HCT116 (cell line): ENCODE data around the gene AK5. TPM values are rescaled to one million over a fixed set of nuclear protein-coding genes. Genes with fewer than 3 reads are reported as not detected.

Source experiments
- ATAC-seq: fragments of 200-7000 bp; cut with Tn5 transposase; 2 replicates; pipeline ENCODE4 v1.9.1; 2020; ENCODE audit warnings: mild to moderate bottlenecking, moderate library complexity
- BruUV-seq: library from RNA; stranded (reverse); fragments of 400-500 nt; replicated peaks from 2 replicates; lab custom pipeline; 2021; lab: Mats Ljungman, UMichigan
- CTCF ChIA-PET: fragments of 300-600 bp; sonication (Branson Sonifier 250); formaldehyde crosslinking; loops from one replicate; lab custom pipeline; 2021; ENCODE audit warnings: antibody characterized with exemption; lab: Charles Lee
- POLR2A ChIA-PET: fragments of 300-600, 350-600 bp; sonication (Branson Sonifier 250); formaldehyde crosslinking; loops from one replicate; lab custom pipeline; 2021; ENCODE audit warnings: antibody characterized with exemption; lab: Charles Lee
- RAD21 ChIA-PET, 2 experiments: fragments of 300-600 bp; sonication (Branson Sonifier 250); formaldehyde crosslinking; loops; one replicate each; lab custom pipeline; 2023; ENCODE audit warnings: low total read pairs in 2 of 2; ENCODE audit not compliant: uncharacterized antibody in 2 of 2, unreplicated experiment in 2 of 2, low non-redundant PET in 1 of 2; lab: Charles Lee
- DNase-seq: peaks from one replicate; pipeline ENCODE4 v3.0.0-alpha.2; 2010; ENCODE audit warnings: low read depth, low spot score
- H2AFZ ChIP-seq: fragments of 200-600 bp; shearing (Covaris generic), sonication (generic); 2 replicates; pipeline ENCODE4 v1.6.1; 2017; ENCODE audit warnings: low read depth, mixed run types, mixed read lengths, antibody characterized with exemption, low read length; ENCODE audit not compliant: poor library complexity, severe bottlenecking
- H3K27ac ChIP-seq: 2 replicates; pipeline ENCODE4 v1.5.1; 2012; ENCODE audit warnings: low read depth, low read length
- H3K27me3 ChIP-seq: fragments of 200-600 bp; sonication (generic); 2 replicates; pipeline ENCODE4 v1.6.1; 2016; ENCODE audit warnings: mixed run types, low read length, mixed read lengths; ENCODE audit not compliant: insufficient read depth
- H3K36me3 ChIP-seq, 2 experiments: fragments of 200-500 bp in 1 of 2; fragments of 200-600 bp in 1 of 2; sonication (Bioruptor generic) in 1 of 2; sonication (generic) in 1 of 2; 2 replicates each; pipeline versions ENCODE4 v1.5.1 to v1.6.1; 2014 to 2016; ENCODE audit warnings: low read length in 2 of 2, inconsistent platforms in 1 of 2, mixed read lengths in 1 of 2, mixed run types in 1 of 2; ENCODE audit not compliant: insufficient read depth in 2 of 2, control insufficient read depth in 1 of 2
- H3K4me1 ChIP-seq, 2 experiments: fragments of 200-600 bp in 1 of 2; sonication (generic) in 1 of 2; 2 replicates each; pipeline versions ENCODE4 v1.5.1 to v1.6.1; 2012 to 2017; ENCODE audit warnings: low read length in 2 of 2, inconsistent platforms in 1 of 2, mild to moderate bottlenecking in 1 of 2, mixed read lengths in 1 of 2, mixed run types in 1 of 2, moderate library complexity in 1 of 2; ENCODE audit not compliant: insufficient read depth in 2 of 2, control insufficient read depth in 1 of 2
- H3K4me2 ChIP-seq: fragments of 200-600 bp; sonication (generic); 2 replicates; pipeline ENCODE4 v1.6.1; 2017; ENCODE audit warnings: mixed run types, low read length, mixed read lengths
- H3K4me3 ChIP-seq, 2 experiments: fragments of 200-600 bp in 1 of 2; sonication (generic) in 1 of 2; replicated peaks in 1 of 2; 2 replicates each; pipeline ENCODE4 v1.5.1; 2011 to 2016; ENCODE audit warnings: low read length in 2 of 2, control low read depth in 1 of 2, low read depth in 1 of 2, mild to moderate bottlenecking in 1 of 2, mixed read lengths in 1 of 2, mixed run types in 1 of 2
- H3K79me2 ChIP-seq: fragments of 200-600 bp; sonication (generic); 2 replicates; pipeline ENCODE4 v1.6.1; 2017; ENCODE audit warnings: mild to moderate bottlenecking, mixed run types, low read length, moderate library complexity, mixed read lengths; ENCODE audit not compliant: insufficient read depth
- H3K9ac ChIP-seq: fragments of 200-600 bp; sonication (generic); 2 replicates; pipeline ENCODE4 v1.6.1; 2016; ENCODE audit warnings: low read length, mixed read lengths
- H3K9me2 ChIP-seq: fragments of 200-600 bp; sonication (generic), shearing (Covaris generic); 2 replicates; pipeline ENCODE4 v1.6.1; 2017; ENCODE audit warnings: mixed run types, mild to moderate bottlenecking, moderate library complexity; ENCODE audit not compliant: insufficient read depth
- H3K9me3 ChIP-seq, 2 experiments: fragments of 200-500 bp in 1 of 2; fragments of 200-600 bp in 1 of 2; sonication (Bioruptor generic) in 1 of 2; sonication (generic) in 1 of 2; 2 replicates each; pipeline ENCODE4 v1.6.1; 2014 to 2017; ENCODE audit warnings: low read length in 2 of 2, mixed read lengths in 2 of 2, inconsistent platforms in 1 of 2, low read depth in 1 of 2, mild to moderate bottlenecking in 1 of 2, mixed run types in 1 of 2, moderate library complexity in 1 of 2; ENCODE audit not compliant: control insufficient read depth in 1 of 2, insufficient read depth in 1 of 2
- H4K20me1 ChIP-seq: fragments of 200-600 bp; sonication (generic), shearing (Covaris generic); 2 replicates; pipeline ENCODE4 v1.6.1; 2017; ENCODE audit warnings: mixed run types, mild to moderate bottlenecking, moderate library complexity; ENCODE audit not compliant: insufficient read depth
- EGR1 ChIP-seq: IDR thresholded peaks from 2 replicates; pipeline ENCODE4 v1.6.1; 2012; ENCODE audit warnings: low read depth
- JUND ChIP-seq: IDR thresholded peaks from 2 replicates; pipeline ENCODE4 v1.6.1; 2012
- SIN3A ChIP-seq: IDR thresholded peaks from 2 replicates; pipeline ENCODE4 v1.6.1; 2012; ENCODE audit warnings: low read depth
- SP1 ChIP-seq: IDR thresholded peaks from 2 replicates; pipeline ENCODE4 v1.6.1; 2012; ENCODE audit warnings: low read depth
- TCF7L2 ChIP-seq: IDR thresholded peaks from 2 replicates; pipeline ENCODE4 v1.7.0; 2011; ENCODE audit warnings: borderline replicate concordance, inconsistent platforms; ENCODE audit not compliant: insufficient read depth, insufficient read length; ENCODE audit errors: extremely low read depth
- YY1 ChIP-seq: IDR thresholded peaks from 2 replicates; pipeline ENCODE4 v1.6.1; 2011; ENCODE audit warnings: low read length, low read depth, moderate library complexity, mild to moderate bottlenecking; ENCODE audit not compliant: insufficient replicate concordance; ENCODE audit errors: extremely low read depth
- ZFX ChIP-seq: fragments of 450-650 bp; IDR thresholded peaks from 2 replicates; pipeline ENCODE4 v1.6.1; 2017
- intact Hi-C: fragments of 100-400 bp; cut with micrococcal nuclease; formaldehyde crosslinking; loops from 2 replicates; pipeline ENCODE4 v1.10.0; 2022
- total RNA-seq: library from RNA; stranded (reverse); gene quantifications from one replicate; pipeline ENCODE4 v1.2.1, GENCODE V29; 2021; ENCODE audit not compliant: unreplicated experiment
- TF ChIP-seq, protein P1 (sequence below): IDR thresholded peaks from 2 replicates; pipeline ENCODE4 v1.6.1; 2011; ENCODE audit warnings: mild to moderate bottlenecking, low read length, moderate library complexity; ENCODE audit not compliant: insufficient replicate concordance; ENCODE audit errors: extremely low read depth
- TF ChIP-seq, protein P2 (sequence below): IDR thresholded peaks from 2 replicates; pipeline ENCODE4 v1.6.1; 2012; ENCODE audit warnings: low read depth
- TF ChIP-seq, protein P3 (sequence below): IDR thresholded peaks from 2 replicates; pipeline ENCODE4 v1.6.1; 2012

AK5 gene
- total RNA-seq, 1 experiment from 2014 or later: 0.22 TPM

DNA sequence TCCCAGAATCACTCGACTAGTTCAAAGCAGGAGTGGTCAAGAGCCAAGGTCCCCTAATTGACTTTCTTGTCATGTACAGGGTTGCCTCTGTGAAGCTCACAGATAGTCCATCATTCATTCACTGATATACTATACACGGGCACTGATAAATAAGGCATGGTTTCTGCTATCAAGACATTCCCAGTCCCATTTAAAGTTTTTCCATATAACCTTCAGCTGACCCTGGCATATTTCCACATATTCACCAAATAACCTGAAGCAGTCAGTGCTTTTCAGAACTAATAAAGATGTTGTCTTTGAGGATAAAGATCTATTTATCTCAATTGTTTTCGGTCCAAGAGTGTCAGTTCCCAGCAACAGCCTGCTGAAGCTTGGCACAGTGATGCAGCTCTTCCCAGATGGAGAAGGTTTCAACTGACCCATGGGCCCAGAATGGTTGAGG lies 227.3 kb downstream of the AK5 start:
- ChIA-PET RAD21 (no interaction called here), POLR2A (no interaction called here), CTCF (no interaction called here)
- ATAC-seq (no peak), DNase-seq (no peak)
- Histone ChIP-seq H3K36me3 (no peaks in the 10 kb centered on the region), H3K27me3 (no peaks in the 10 kb centered on the region), H3K4me2 (no peak overlapping the region), H3K4me3 (no peak overlapping the region), H3K4me1 (peaks cover 0 to 20% of the 10 kb centered on the region in 2 experiments; a peak in 2 of 4 replicates), H3K9me3 (no peaks in the 10 kb centered on the region), H4K20me1 (no peaks in the 10 kb centered on the region), H3K9me2 (no peaks in the 10 kb centered on the region), H3K27ac (no peak overlapping the region), H3K79me2 (no peaks in the 10 kb centered on the region), H3K9ac (no peak overlapping the region), H2AFZ (no peak overlapping the region)
- BruUV-seq: no TSS peak
- TF ChIP-seq EGR1: no peak
- TF ChIP-seq, protein P1, sequence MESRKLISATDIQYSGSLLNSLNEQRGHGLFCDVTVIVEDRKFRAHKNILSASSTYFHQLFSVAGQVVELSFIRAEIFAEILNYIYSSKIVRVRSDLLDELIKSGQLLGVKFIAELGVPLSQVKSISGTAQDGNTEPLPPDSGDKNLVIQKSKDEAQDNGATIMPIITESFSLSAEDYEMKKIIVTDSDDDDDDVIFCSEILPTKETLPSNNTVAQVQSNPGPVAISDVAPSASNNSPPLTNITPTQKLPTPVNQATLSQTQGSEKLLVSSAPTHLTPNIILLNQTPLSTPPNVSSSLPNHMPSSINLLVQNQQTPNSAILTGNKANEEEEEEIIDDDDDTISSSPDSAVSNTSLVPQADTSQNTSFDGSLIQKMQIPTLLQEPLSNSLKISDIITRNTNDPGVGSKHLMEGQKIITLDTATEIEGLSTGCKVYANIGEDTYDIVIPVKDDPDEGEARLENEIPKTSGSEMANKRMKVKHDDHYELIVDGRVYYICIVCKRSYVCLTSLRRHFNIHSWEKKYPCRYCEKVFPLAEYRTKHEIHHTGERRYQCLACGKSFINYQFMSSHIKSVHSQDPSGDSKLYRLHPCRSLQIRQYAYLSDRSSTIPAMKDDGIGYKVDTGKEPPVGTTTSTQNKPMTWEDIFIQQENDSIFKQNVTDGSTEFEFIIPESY: no peak
- no peak for TF ChIP-seq SP1
- TF ChIP-seq, protein P2, sequence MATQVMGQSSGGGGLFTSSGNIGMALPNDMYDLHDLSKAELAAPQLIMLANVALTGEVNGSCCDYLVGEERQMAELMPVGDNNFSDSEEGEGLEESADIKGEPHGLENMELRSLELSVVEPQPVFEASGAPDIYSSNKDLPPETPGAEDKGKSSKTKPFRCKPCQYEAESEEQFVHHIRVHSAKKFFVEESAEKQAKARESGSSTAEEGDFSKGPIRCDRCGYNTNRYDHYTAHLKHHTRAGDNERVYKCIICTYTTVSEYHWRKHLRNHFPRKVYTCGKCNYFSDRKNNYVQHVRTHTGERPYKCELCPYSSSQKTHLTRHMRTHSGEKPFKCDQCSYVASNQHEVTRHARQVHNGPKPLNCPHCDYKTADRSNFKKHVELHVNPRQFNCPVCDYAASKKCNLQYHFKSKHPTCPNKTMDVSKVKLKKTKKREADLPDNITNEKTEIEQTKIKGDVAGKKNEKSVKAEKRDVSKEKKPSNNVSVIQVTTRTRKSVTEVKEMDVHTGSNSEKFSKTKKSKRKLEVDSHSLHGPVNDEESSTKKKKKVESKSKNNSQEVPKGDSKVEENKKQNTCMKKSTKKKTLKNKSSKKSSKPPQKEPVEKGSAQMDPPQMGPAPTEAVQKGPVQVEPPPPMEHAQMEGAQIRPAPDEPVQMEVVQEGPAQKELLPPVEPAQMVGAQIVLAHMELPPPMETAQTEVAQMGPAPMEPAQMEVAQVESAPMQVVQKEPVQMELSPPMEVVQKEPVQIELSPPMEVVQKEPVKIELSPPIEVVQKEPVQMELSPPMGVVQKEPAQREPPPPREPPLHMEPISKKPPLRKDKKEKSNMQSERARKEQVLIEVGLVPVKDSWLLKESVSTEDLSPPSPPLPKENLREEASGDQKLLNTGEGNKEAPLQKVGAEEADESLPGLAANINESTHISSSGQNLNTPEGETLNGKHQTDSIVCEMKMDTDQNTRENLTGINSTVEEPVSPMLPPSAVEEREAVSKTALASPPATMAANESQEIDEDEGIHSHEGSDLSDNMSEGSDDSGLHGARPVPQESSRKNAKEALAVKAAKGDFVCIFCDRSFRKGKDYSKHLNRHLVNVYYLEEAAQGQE: no peak
- no peak for TF ChIP-seq JUND
- no peak for TF ChIP-seq YY1
- TF ChIP-seq SIN3A: no peak
- no peak for TF ChIP-seq ZFX
- TF ChIP-seq TCF7L2: no peak
- TF ChIP-seq, protein P3, sequence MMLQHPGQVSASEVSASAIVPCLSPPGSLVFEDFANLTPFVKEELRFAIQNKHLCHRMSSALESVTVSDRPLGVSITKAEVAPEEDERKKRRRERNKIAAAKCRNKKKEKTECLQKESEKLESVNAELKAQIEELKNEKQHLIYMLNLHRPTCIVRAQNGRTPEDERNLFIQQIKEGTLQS: no peak
- intact Hi-C loops: no loop called here
